Measurements from ENCODE around the gene NNAT. TPM values are rescaled to one million over a fixed set of nuclear protein-coding genes. Genes with fewer than 3 reads are reported as not detected.
"Not testable (repeated sequence)": the region's sequence is repeated elsewhere in the genome, so short reads cannot be mapped to it uniquely, and the experiment has no call there.

NNAT gene, protein sequence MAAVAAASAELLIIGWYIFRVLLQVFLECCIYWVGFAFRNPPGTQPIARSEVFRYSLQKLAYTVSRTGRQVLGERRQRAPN
- total RNA-seq = 1.3 and 1.6 TPM in 2 replicates

DNA sequence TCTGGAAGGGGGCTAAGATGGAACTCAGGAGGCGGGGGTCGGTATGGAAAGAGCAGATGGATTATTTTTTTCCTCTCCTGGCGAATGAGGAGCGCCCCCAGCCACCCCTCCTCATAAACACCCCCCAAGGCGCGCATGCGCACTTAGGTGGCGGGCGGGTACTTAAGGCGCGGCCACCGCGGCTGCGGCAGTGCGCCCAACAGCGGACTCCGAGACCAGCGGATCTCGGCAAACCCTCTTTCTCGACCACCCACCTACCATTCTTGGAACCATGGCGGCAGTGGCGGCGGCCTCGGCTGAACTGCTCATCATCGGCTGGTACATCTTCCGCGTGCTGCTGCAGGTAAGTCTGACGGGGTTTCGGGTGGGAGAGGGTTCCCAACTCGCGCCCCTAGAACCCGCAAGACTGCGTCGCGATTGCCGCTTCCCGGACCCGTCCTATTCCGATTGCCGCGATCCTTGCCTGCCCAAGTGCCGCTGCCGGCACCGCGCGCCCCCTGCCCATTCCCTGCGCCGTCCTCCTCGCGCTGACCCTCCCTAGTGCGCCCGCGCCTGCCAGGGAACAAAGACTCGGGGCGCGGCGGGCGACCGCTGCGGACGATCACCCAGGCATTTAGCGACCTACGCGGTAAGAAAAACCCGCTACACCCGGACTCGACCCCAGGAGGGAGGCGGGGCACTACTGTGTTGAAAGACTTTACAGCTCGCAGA, at the start of gene NNAT:
Gene NNAT, plus strand, starts transcription at position 190 of the 711 bp plus-strand sequence. Its CDS starts 82 bp downstream, at position 272.
- TF ChIP-seq, protein P1, sequence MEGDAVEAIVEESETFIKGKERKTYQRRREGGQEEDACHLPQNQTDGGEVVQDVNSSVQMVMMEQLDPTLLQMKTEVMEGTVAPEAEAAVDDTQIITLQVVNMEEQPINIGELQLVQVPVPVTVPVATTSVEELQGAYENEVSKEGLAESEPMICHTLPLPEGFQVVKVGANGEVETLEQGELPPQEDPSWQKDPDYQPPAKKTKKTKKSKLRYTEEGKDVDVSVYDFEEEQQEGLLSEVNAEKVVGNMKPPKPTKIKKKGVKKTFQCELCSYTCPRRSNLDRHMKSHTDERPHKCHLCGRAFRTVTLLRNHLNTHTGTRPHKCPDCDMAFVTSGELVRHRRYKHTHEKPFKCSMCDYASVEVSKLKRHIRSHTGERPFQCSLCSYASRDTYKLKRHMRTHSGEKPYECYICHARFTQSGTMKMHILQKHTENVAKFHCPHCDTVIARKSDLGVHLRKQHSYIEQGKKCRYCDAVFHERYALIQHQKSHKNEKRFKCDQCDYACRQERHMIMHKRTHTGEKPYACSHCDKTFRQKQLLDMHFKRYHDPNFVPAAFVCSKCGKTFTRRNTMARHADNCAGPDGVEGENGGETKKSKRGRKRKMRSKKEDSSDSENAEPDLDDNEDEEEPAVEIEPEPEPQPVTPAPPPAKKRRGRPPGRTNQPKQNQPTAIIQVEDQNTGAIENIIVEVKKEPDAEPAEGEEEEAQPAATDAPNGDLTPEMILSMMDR (IDR thresholded peaks at IDR 0.05; ENCODE audit: insufficient read depth, low read depth, low read length) = no peak
- peak within 1 kb of the TSS; percentile 45 for H3K4me3 ChIP-seq (ENCODE audit: low read depth, low read length)
- no peak for DNase-seq (ENCODE audit: low read depth)

DNA sequence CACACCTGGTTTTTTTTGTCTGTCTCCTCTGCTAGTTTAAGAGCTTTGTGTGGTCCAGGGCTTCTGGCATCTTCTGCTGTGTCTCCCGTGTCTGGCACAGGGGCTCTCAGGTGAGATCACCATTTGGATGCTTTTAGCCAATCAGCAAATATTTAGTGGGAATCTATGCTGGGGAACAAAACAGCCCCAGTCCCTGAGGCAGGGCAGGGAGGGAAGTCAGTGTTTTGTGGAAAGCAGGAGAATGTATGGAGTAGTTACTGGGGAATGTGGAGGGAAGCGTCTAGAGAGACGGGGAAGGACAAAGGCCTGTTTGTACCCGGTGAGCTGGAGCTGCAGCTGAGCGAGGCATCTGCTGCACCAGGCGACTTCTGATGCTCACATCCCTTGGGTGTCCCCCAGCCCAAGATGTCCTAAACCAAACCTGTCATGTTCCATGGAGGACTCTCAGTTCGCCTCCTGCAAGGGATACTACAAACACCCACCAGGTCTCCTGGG, 49.3 kb upstream of the NNAT start:
- TF ChIP-seq, protein P1 (IDR thresholded peaks at IDR 0.05; ENCODE audit: insufficient read depth, low read depth, low read length) = no peak
- no peak for DNase-seq (ENCODE audit: low read depth)
- H3K4me3 ChIP-seq (ENCODE audit: low read depth, low read length) = no peak overlapping the region

DNA sequence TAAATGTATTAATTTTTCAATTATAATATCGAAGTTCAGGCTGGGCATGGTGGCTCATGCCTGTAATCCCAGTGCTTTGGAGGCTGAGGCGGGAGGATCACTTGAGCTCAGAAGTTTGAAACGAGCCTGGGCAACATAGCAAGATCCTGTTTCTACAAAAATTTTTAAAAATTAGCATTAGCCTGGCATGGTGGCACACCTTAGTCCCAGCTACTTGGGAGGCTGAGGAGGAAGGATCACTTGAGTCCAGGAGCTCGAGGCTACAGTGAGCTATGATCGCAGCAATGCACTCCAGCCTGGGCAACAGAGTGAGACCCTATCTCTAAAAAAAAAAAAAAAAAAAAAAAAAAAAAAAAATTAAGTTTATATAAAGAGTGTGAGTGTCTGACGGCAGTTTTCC, 48.6 kb upstream of the NNAT start:
- DNase-seq (ENCODE audit: low read depth); H3K4me3 ChIP-seq (ENCODE audit: low read depth, low read length): not testable (repeated sequence)

DNA sequence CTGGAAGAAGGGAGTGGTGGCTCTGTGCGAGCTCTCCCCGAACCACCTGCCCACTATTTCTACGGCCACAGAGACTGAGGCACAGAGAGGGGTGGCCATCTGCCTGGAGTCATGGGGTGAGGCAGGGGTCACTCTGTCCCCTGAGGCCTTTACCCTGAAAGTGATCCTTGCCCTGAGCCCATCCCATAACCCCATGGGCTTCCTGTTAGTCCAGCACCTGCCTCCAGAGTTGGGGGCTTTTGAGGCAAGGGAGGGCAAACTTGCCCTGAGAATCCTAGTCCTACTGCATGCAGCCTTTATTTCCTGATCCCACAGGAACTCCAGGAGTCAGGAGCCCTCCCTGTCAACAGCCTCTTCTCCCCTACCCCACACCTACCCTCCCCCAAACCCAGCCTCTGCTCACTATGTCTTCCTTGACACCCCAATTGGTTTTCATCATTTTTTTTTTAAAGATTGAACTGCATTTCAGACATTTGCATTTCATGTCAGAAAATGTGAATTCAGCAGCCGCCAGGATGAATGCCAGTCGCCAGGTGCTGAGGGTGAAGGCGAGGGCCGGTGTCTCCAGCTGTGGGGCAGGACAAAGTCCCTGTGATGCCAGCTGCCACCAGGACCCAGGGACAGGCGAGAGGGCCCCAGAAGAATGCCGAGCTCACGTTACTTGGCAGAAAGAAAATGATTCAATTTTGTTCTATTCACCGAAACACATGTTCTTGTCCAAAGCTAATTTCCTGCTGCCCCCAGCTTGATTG, 47.6 kb upstream of the NNAT start:
- DNase-seq (ENCODE audit: low read depth) = no peak

DNA sequence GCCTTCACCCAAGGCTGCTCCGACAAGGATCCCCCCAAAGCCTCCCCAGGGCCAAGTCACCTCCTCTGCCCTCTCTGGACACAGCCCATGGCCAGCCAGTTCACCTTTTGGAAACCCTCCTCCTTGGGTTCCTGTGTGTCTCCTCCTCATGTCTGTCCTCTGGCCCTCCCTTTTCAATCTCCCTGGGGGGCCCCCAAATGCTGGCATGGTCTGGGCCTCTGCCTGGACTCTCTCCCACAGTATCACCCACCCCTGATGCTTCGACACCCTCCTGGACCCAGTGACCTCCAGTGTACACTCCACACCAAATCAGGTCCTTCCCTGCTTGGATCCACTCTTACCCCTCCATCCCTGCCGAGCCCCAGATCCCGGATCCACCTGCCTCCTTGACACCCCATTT, 46.7 kb upstream of the NNAT start:
- no peak for DNase-seq (ENCODE audit: low read depth)
- H3K4me3 ChIP-seq (ENCODE audit: low read depth, low read length) = no peak overlapping the region
- TF ChIP-seq, protein P1 (IDR thresholded peaks at IDR 0.05; ENCODE audit: insufficient read depth, low read depth, low read length) = no peak

More for the DNA sequence above, 47.6 kb upstream of the NNAT start:
- H3K4me3 ChIP-seq (ENCODE audit: low read depth, low read length) = no peak overlapping the region
- TF ChIP-seq, protein P1 (IDR thresholded peaks at IDR 0.05; ENCODE audit: insufficient read depth, low read depth, low read length) = no peak

DNA sequence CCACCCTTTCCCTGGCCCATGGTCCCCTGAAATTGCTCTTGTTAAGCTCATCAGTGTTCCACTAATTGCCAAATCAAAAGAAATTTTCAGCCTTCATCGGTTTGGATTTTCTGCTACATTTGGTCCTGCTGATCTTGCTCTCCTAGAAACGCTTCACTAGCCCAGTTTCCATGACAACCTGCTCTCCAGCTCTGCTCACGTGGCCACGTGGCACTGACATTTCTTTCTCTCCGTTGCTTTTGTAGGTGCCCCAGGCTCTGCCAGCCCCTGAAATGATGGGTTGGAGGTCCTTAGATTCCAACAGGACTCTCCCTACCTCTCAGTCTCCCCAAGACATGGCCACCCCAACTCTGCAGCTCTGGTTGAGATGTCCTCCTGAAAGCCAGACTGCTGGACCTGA, 45.8 kb upstream of the NNAT start:
- H3K4me3 ChIP-seq (ENCODE audit: low read depth, low read length) = no peak overlapping the region
- TF ChIP-seq, protein P1 (IDR thresholded peaks at IDR 0.05; ENCODE audit: insufficient read depth, low read depth, low read length) = no peak
- DNase-seq (ENCODE audit: low read depth) = no peak

DNA sequence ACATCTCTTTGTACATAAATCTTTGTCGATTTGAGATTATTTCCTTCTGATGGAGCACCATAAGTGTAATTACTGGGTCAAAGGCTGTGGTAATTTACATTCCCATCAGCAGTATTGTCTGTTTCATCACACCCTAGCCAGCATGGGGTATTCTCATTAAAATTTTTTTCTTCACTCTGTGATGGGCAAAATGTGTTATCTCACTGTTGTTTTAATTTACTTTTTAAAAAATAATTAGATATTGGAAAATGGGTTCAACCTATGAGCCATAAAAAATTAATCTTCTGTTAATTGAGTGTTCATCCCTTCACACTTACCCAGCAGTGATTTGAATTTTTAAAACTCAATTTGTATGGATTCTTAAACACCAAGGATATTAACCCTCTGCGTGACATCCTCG, 44.0 kb upstream of the NNAT start:
- H3K4me3 ChIP-seq (ENCODE audit: low read depth, low read length) = no peak overlapping the region
- DNase-seq (ENCODE audit: low read depth) = no peak
- TF ChIP-seq, protein P1 (IDR thresholded peaks at IDR 0.05; ENCODE audit: insufficient read depth, low read depth, low read length) = no peak
